Skeletal muscle tissue (tissue), 4 donors: ENCODE data around the gene ANKEF1. TPM values are rescaled to one million over a fixed set of nuclear protein-coding genes. Genes with fewer than 3 reads are reported as not detected.
"Not testable (repeated sequence)": the region's sequence is repeated elsewhere in the genome, so short reads cannot be mapped to it uniquely, and the experiment has no call there.

Source experiments
- H3K27ac ChIP-seq: one replicate; pipeline ENCODE4 v1.7.0; 2013; ENCODE audit warnings: mild to moderate bottlenecking, low read depth, low read length, inconsistent platforms
- H3K27me3 ChIP-seq, 3 donors: one replicate each; pipeline ENCODE4 v1.7.0; 2013; ENCODE audit warnings: low read length in 3 of 3; ENCODE audit not compliant: control insufficient read depth in 3 of 3, insufficient read depth in 3 of 3
- H3K36me3 ChIP-seq, 3 donors: one replicate each; pipeline ENCODE4 v1.7.0; 2013; ENCODE audit warnings: low read length in 3 of 3; ENCODE audit not compliant: control insufficient read depth in 3 of 3, insufficient read depth in 3 of 3
- H3K4me1 ChIP-seq, 3 donors: one replicate each; pipeline ENCODE4 v1.7.0; 2013; ENCODE audit warnings: low read length in 3 of 3, mild to moderate bottlenecking in 3 of 3; ENCODE audit not compliant: control insufficient read depth in 3 of 3, insufficient read depth in 3 of 3
- H3K4me3 ChIP-seq, 3 donors: one replicate each; pipeline ENCODE4 v1.7.0; 2013; ENCODE audit warnings: low read length in 3 of 3
- H3K9ac ChIP-seq, 3 donors: one replicate each; pipeline ENCODE4 v1.7.0; 2013; ENCODE audit warnings: low read length in 3 of 3, mild to moderate bottlenecking in 3 of 3, moderate library complexity in 2 of 3, low read depth in 1 of 3
- H3K9me3 ChIP-seq, 3 donors: one replicate each; pipeline ENCODE4 v1.7.0; 2013; ENCODE audit warnings: low read length in 3 of 3; ENCODE audit not compliant: control insufficient read depth in 3 of 3
- total RNA-seq: library from RNA; depleted of rRNA; stranded (reverse); fragments of >200 nt; gene quantifications from one replicate; pipeline ENCODE4 v1.2.3, GENCODE V29; 2014
- donor health status: Osteomylitis.

Gene ANKEF1
- total RNA-seq, 1 donor from 2014 or later = 1.0 TPM

DNA sequence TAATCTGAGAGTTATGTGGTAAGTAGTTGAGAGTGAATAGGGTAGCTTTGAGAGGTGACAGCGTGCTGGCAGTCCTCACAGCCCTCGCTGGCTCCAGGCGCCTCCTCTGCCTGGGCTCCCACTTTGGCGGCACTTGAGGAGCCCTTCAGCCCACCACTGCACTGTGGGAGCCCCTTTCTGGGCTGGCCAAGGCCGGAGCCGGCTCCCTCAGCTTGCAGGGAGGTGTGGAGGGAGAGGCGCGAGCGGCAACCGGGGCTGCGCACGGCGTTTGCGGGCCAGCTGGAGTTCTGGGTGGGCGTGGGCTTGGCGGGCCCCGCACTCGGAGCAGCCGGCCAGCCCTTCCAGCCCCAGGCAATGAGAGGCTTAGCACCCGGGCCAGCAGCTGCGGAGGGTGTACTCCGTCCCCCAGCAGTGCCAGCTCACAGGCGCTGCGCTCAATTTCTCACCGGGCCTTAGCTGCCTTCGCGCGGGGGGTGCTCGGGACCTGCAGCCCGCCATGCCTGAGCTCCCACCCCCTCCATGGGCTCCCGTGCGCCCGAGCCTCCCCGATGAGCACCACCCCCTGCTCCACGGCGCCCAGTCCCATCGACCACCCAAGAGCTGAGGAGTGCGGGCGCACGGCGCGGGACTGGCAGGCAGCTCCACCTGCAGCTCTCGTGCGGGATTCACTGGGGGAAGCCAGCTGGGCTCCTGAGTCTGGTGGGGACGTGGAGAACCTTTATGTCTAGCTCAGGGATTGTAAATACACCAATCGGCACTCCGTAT lies 3.2 kb upstream of the ANKEF1 start:
- not testable (repeated sequence) for H3K9me3 ChIP-seq

DNA sequence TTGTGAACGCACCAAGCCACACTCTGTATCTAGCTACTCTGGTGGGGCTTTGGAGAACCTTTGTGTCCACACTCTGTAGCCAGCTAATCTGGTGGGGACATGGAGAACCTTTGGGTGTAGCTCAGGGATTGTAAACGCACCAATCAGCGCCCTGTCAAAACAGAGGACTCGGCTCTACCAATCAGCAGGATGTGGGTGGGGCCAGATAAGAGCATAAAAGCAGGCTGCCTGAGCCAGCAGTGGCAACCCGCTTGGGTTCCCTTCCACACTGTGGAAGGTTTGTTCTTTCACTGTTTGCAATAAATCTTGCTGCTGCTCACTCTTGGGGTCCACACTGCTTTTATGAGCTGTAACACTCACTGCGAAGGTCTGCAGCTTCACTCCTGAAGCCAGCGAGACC lies 2.5 kb upstream of the ANKEF1 start:
- not testable (repeated sequence) for H3K27me3 ChIP-seq, H3K4me1 ChIP-seq, H3K9ac ChIP-seq, H3K9me3 ChIP-seq, H3K27ac ChIP-seq, H3K36me3 ChIP-seq, H3K4me3 ChIP-seq

More for the DNA sequence above, 3.2 kb upstream of the ANKEF1 start:
- H3K4me3 ChIP-seq, H3K36me3 ChIP-seq, H3K9ac ChIP-seq, H3K27ac ChIP-seq, H3K4me1 ChIP-seq, H3K27me3 ChIP-seq: not testable (repeated sequence)

DNA sequence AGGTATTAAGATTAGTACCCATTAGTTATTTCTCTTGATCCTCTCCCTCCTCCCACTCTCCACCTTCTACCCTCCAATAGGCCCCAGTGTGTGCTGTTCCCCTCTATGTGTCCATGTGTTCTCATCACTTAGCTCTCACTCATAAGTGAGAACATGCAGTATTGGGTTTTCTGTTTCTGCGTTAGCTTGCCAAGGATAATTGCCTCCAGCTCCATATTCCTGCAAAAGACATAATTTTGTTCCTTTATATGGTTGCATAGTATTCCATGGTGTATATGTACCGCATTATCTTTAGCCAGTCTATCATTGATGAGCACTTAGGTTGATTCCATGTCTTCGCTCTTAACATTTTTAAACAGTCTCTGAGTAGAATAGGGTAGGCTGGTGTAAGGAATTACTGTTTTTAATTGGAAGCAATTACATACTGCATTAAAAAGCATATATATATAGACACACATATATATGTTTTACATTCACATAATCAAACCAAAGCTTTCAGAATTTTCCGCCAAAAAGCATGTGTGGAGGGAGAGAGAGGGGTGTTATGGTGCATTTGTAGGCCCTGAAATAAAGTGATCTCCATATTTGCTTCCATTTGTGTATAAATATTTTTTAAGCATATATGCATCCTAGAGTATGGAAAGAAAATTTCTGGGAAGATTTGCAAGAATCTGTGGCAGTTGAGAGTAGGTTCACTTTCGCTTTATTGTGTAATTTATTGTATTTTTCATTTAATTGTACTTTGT lies 709 bp upstream of the ANKEF1 start:
- Histone ChIP-seq H3K9me3 (no peaks in the 10 kb centered on the region), H3K27me3 (no peaks in the 10 kb centered on the region), H3K4me3 (no peak overlapping the region)

DNA sequence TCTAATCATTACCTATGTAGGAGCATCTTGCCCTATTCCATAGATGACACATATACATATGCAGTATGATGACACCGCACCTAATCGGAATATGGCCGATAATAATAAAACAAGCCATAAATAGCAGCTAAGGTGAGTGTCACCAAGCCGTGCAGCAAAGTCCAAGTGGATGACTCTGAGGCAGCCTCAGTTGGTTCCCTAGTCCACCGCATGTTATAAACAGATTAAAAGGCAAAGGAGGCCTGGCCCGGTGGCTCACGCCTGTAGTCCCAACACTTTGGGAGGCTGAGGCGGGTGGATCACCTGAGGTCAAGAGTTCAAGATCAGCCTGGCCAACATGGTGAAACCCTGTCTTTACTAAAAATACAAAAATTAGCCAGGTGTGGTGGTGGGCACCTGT lies 1.5 kb downstream of the ANKEF1 start:
- H3K27me3 ChIP-seq, H3K4me3 ChIP-seq, H3K9me3 ChIP-seq, H3K9ac ChIP-seq, H3K4me1 ChIP-seq, H3K27ac ChIP-seq, H3K36me3 ChIP-seq: not testable (repeated sequence)

More for the DNA sequence above, 709 bp upstream of the ANKEF1 start:
- Histone ChIP-seq H3K36me3 (no peaks in the 10 kb centered on the region), H3K27ac (no peak overlapping the region), H3K9ac (no peak overlapping the region), H3K4me1 (peaks cover 2 to 4% (median 4%) of the 10 kb centered on the region in 3 donors)

DNA sequence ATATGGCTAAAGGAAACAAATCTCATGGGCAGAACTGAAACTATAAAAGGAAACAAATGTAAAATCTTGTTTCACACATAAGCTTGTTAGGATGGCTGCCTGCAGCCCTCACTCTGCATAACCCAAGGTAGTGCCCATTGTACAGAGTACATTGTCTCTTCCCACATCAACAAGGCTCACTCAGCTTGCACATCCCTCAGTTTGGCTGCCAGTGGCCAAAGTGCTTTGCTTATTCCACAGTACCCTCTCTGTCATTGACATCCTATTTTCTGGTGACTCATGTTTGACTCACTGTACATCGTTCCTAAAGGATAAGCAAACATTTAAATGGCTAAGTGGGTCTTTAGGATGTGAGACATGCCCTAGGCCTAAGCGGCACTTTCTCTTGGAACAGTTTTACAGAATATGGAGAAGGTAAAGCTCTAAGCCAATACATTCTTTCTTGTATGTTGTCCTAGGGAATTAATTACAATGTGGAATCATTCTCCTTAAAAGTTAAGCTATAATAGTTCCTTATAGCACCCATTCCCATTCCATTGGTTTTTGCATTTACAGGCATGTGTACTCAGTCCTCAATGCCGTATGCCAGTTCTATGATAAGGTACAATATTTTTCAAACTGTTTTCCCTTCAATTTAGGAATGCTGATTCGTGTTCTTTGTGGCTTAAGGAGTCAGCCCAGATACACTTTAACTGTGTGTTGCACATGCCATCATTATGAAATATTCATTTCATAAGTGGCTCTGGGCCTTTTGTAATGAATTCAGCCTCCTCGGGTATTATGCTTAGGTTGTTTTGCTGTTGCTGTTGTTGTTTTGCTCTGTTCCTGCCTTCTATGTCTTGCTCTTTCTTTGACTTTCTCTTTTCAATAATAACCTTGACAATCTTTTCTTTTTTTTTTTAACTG lies 5.5 kb downstream of the ANKEF1 start:
- H3K9me3 ChIP-seq = no peaks in the 10 kb centered on the region
- no peak overlapping the region for H3K27ac ChIP-seq
- H3K36me3 ChIP-seq = no peaks in the 10 kb centered on the region
- H3K4me3 ChIP-seq = no peak overlapping the region
- no peaks in the 10 kb centered on the region for H3K27me3 ChIP-seq
- no peak overlapping the region for H3K9ac ChIP-seq
- peaks cover 0 to 1% (median under 1%) of the 10 kb centered on the region in 3 donors for H3K4me1 ChIP-seq

DNA sequence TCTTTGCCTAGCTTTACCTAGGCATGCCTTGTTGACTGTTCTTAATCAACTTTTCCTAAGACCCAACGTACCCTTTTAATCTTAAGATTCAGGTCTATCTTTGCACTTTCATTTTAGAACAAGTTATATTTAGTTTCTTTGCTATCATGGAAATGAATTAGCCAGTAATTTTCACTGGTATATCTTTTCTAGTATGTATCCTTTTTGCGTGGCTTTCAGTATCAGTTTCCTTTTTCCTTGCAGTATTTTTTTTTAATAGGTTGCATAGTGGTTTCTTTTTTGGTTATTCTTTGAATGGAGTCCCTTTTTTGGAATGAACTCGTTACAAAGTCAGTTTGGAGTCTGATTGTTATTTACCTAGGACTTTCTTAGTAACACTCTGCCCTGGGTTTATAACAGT lies 7.3 kb downstream of the ANKEF1 start:
- H3K36me3 ChIP-seq = no peaks in the 10 kb centered on the region
- no peaks in the 10 kb centered on the region for H3K9me3 ChIP-seq
- H3K4me1 ChIP-seq = no peaks in the 10 kb centered on the region
- no peak overlapping the region for H3K9ac ChIP-seq
- H3K4me3 ChIP-seq = no peak overlapping the region
- no peak overlapping the region for H3K27ac ChIP-seq
- H3K27me3 ChIP-seq = no peaks in the 10 kb centered on the region

DNA sequence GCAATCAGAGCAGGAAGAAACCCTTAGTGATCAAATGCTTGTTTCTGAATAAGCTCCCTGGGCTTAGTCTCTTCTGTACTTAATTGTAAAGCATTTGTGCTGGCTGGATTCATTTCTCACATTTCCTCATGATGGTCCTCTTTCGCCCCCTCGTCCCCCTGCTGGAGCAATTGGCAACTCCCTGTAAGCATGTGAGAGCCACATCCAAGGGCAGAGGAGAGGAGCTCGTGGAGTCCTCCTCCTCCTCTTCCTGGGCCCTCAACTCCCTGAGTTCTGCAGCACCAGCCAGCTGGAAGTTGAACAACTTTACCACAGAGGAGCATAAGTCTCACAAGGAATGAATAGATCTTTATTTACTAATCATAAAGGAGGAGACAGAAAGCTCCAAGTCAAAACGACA lies 12.6 kb downstream of the ANKEF1 start:
- Histone ChIP-seq H3K9ac (no peak overlapping the region), H3K4me1 (no peaks in the 10 kb centered on the region), H3K4me3 (no peak overlapping the region), H3K27ac (no peak overlapping the region), H3K36me3 (no peaks in the 10 kb centered on the region), H3K9me3 (no peaks in the 10 kb centered on the region), H3K27me3 (no peaks in the 10 kb centered on the region)

DNA sequence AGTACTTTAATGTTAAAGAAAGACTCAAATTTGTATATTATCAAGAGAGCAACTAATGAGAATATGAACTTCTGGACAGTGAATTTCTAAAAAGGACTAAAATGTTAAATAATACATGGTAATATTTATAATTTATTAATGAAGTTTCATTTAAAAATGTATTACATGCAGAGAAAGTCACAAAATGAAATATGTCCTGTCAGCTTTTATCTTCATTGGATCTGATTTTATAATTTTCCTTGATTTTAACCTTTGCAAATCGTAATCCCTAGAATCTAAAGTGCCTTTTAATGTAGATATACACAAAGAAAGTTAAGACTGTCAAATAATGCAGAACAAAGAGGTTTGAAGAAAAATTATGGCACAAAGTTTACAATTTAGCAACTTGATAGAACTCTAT lies 16.4 kb downstream of the ANKEF1 start:
- H3K9me3 ChIP-seq = no peaks in the 10 kb centered on the region

DNA sequence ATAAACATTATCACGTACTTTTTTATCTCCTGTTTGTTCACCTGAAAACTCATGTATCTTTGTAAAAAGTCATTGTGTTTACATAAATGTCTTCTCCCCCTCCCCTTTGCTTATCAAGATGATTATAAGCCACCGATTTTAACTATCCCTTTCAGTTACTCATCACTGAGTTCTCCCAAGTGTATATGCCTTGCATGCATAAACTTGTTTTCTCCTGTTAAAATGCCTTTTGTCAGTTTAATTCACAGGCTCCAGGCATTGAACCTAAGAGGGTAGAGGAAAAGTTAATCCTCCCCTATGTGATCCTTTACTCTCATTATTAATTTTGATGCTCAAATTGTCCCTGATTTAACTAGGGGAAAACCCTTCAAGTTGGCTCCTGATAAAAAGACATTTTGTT lies 24.2 kb downstream of the ANKEF1 start:
- Histone ChIP-seq H3K9me3 (no peaks in the 10 kb centered on the region), H3K36me3 (no peaks in the 10 kb centered on the region), H3K27me3 (no peaks in the 10 kb centered on the region), H3K4me1 (no peaks in the 10 kb centered on the region), H3K27ac (no peak overlapping the region), H3K4me3 (no peak overlapping the region), H3K9ac (no peak overlapping the region)

More for the DNA sequence above, 16.4 kb downstream of the ANKEF1 start:
- Histone ChIP-seq H3K9ac (no peak overlapping the region), H3K36me3 (no peaks in the 10 kb centered on the region), H3K27ac (no peak overlapping the region), H3K4me3 (no peak overlapping the region), H3K27me3 (no peaks in the 10 kb centered on the region), H3K4me1 (no peaks in the 10 kb centered on the region)
